Dendritic cell treated with granulocyte-macrophage colony-stimulating factor and Interleukin-4, amounts not matched to agents 40 ng/mL and 50 ng/mL, for 4 days (primary cell): ENCODE measurements around the gene CLCN4.

ENCODE experiments used
- H3K27ac Mint-ChIP-seq: one replicate; pipeline ENCODE4 v1.8.0; 2022; ENCODE audit warnings: mild to moderate bottlenecking, mixed read lengths
- H3K27me3 Mint-ChIP-seq: one replicate; pipeline ENCODE4 v1.8.0; 2022; ENCODE audit warnings: mild to moderate bottlenecking, mixed read lengths
- H3K36me3 Mint-ChIP-seq: one replicate; pipeline ENCODE4 v1.8.0; 2022; ENCODE audit warnings: low read depth, mixed read lengths
- H3K4me1 Mint-ChIP-seq: one replicate; pipeline ENCODE4 v1.8.0; 2022; ENCODE audit warnings: low read depth, mixed read lengths
- H3K4me3 Mint-ChIP-seq: one replicate; pipeline ENCODE4 v1.8.0; 2022; ENCODE audit warnings: mild to moderate bottlenecking, moderate library complexity, mixed read lengths
- H3K9me3 Mint-ChIP-seq: one replicate; pipeline ENCODE4 v1.8.0; 2022; ENCODE audit warnings: mixed read lengths
- intact Hi-C: fragments of 100-400 bp; cut with micrococcal nuclease; formaldehyde crosslinking; loops from one replicate; pipeline ENCODE4 v1.15.0; 2022

The CLCN4 gene

GRCh38 chrX:10233173-10233572, 76.4 kb downstream of the CLCN4 start:
- no peak overlapping the region for H3K4me3 Mint-ChIP-seq
- peaks cover 29% of the 10 kb centered on the region for H3K36me3 Mint-ChIP-seq
- H3K4me1 Mint-ChIP-seq: no peaks in the 10 kb centered on the region
- intact Hi-C loops: no loop called here
- H3K27ac Mint-ChIP-seq: no peak overlapping the region
- no peaks in the 10 kb centered on the region for H3K9me3 Mint-ChIP-seq
- H3K27me3 Mint-ChIP-seq: no peaks in the 10 kb centered on the region

- H3K4me1 Mint-ChIP-seq: no peaks in the 10 kb centered on the region
- H3K27ac Mint-ChIP-seq: no peak overlapping the region
- peaks cover 29% of the 10 kb centered on the region for H3K36me3 Mint-ChIP-seq
- H3K9me3 Mint-ChIP-seq: no peaks in the 10 kb centered on the region
- no peak overlapping the region for H3K4me3 Mint-ChIP-seq
- no peaks in the 10 kb centered on the region for H3K27me3 Mint-ChIP-seq
- intact Hi-C loops: no loop called here
These were observed 76.9 kb downstream of the CLCN4 start for GRCh38 chrX:10233696-10234095.

- H3K9me3 Mint-ChIP-seq: no peaks in the 10 kb centered on the region
- H3K27ac Mint-ChIP-seq: no peak overlapping the region
- H3K4me3 Mint-ChIP-seq: no peak overlapping the region
- peaks cover 27% of the 10 kb centered on the region for H3K36me3 Mint-ChIP-seq
- no peaks in the 10 kb centered on the region for H3K4me1 Mint-ChIP-seq
- intact Hi-C loops: no loop called here
- H3K27me3 Mint-ChIP-seq: no peaks in the 10 kb centered on the region
These were observed 79.1 kb downstream of the CLCN4 start for GRCh38 chrX:10235851-10236250.

- intact Hi-C loops: no loop called here
- Mint-ChIP-seq H3K9me3 (no peaks in the 10 kb centered on the region), H3K4me3 (no peak overlapping the region), H3K27ac (no peak overlapping the region), H3K36me3 (peaks cover 24% of the 10 kb centered on the region), H3K4me1 (no peaks in the 10 kb centered on the region), H3K27me3 (no peaks in the 10 kb centered on the region)
These were observed 80.5 kb downstream of the CLCN4 start for GRCh38 chrX:10237241-10237640.

- Mint-ChIP-seq H3K4me1 (no peaks in the 10 kb centered on the region), H3K27ac (no peak overlapping the region), H3K4me3 (no peak overlapping the region), H3K9me3 (no peaks in the 10 kb centered on the region), H3K27me3 (no peaks in the 10 kb centered on the region), H3K36me3 (peaks cover 11% of the 10 kb centered on the region)
- intact Hi-C loops: no loop called here
These were observed 82.9 kb downstream of the CLCN4 start for GRCh38 chrX:10239611-10240064.

- intact Hi-C loops: no loop called here
- no peaks in the 10 kb centered on the region for H3K9me3 Mint-ChIP-seq
- no peaks in the 10 kb centered on the region for H3K27me3 Mint-ChIP-seq
- no peak overlapping the region for H3K4me3 Mint-ChIP-seq
- no peak overlapping the region for H3K27ac Mint-ChIP-seq
- H3K4me1 Mint-ChIP-seq: no peaks in the 10 kb centered on the region
- H3K36me3 Mint-ChIP-seq: no peaks in the 10 kb centered on the region
These were observed 84.1 kb downstream of the CLCN4 start for GRCh38 chrX:10240918-10241317.

- Mint-ChIP-seq H3K9me3 (no peaks in the 10 kb centered on the region), H3K4me1 (no peaks in the 10 kb centered on the region), H3K4me3 (no peak overlapping the region), H3K27ac (no peak overlapping the region), H3K36me3 (no peaks in the 10 kb centered on the region), H3K27me3 (no peaks in the 10 kb centered on the region)
- intact Hi-C loops: no loop called here
These were observed 85.3 kb downstream of the CLCN4 start for GRCh38 chrX:10242026-10242425.

GRCh38 chrX:10243106-10243505, 86.3 kb downstream of the CLCN4 start:
- H3K36me3 Mint-ChIP-seq: no peaks in the 10 kb centered on the region
- intact Hi-C loops: no loop called here
- H3K9me3 Mint-ChIP-seq: no peaks in the 10 kb centered on the region
- H3K4me1 Mint-ChIP-seq: no peaks in the 10 kb centered on the region
- H3K27ac Mint-ChIP-seq: no peak overlapping the region
- H3K27me3 Mint-ChIP-seq: no peaks in the 10 kb centered on the region
- H3K4me3 Mint-ChIP-seq: no peak overlapping the region

GRCh38 chrX:10244915-10245622, 88.3 kb downstream of the CLCN4 start:
- no peak overlapping the region for H3K4me3 Mint-ChIP-seq
- no peaks in the 10 kb centered on the region for H3K4me1 Mint-ChIP-seq
- H3K27me3 Mint-ChIP-seq: no peaks in the 10 kb centered on the region
- no peaks in the 10 kb centered on the region for H3K36me3 Mint-ChIP-seq
- H3K27ac Mint-ChIP-seq: no peak overlapping the region
- no peaks in the 10 kb centered on the region for H3K9me3 Mint-ChIP-seq
- intact Hi-C loops: no loop called here

GRCh38 chrX:10245886-10246285, 89.1 kb downstream of the CLCN4 start:
- Mint-ChIP-seq H3K4me3 (no peak overlapping the region), H3K27me3 (no peaks in the 10 kb centered on the region), H3K9me3 (no peaks in the 10 kb centered on the region), H3K36me3 (no peaks in the 10 kb centered on the region), H3K4me1 (no peaks in the 10 kb centered on the region), H3K27ac (no peak overlapping the region)
- intact Hi-C loops: no loop called here

GRCh38 chrX:10246297-10246696, 89.5 kb downstream of the CLCN4 start:
- intact Hi-C loops: no loop called here
- H3K27me3 Mint-ChIP-seq: no peaks in the 10 kb centered on the region
- H3K9me3 Mint-ChIP-seq: no peaks in the 10 kb centered on the region
- H3K27ac Mint-ChIP-seq: no peak overlapping the region
- H3K4me3 Mint-ChIP-seq: no peak overlapping the region
- H3K4me1 Mint-ChIP-seq: no peaks in the 10 kb centered on the region
- no peaks in the 10 kb centered on the region for H3K36me3 Mint-ChIP-seq

GRCh38 chrX:10246846-10247245, 90.1 kb downstream of the CLCN4 start:
- Mint-ChIP-seq H3K36me3 (no peaks in the 10 kb centered on the region), H3K4me1 (no peaks in the 10 kb centered on the region), H3K27me3 (no peaks in the 10 kb centered on the region), H3K27ac (no peak overlapping the region), H3K4me3 (no peak overlapping the region), H3K9me3 (no peaks in the 10 kb centered on the region)
- intact Hi-C loops: no loop called here

- Mint-ChIP-seq H3K27ac (no peak overlapping the region), H3K4me1 (no peaks in the 10 kb centered on the region), H3K9me3 (no peaks in the 10 kb centered on the region), H3K36me3 (no peaks in the 10 kb centered on the region), H3K27me3 (no peaks in the 10 kb centered on the region), H3K4me3 (no peak overlapping the region)
- intact Hi-C loops: no loop called here
These were observed 98.0 kb downstream of the CLCN4 start for GRCh38 chrX:10254739-10255138.

- Mint-ChIP-seq H3K27me3 (no peaks in the 10 kb centered on the region), H3K4me3 (no peak overlapping the region), H3K4me1 (no peaks in the 10 kb centered on the region), H3K36me3 (no peaks in the 10 kb centered on the region), H3K27ac (no peak overlapping the region), H3K9me3 (no peaks in the 10 kb centered on the region)
- intact Hi-C loops: no loop called here
These were observed 102.9 kb downstream of the CLCN4 start for GRCh38 chrX:10259716-10260115.

GRCh38 chrX:10265775-10266174, 109.0 kb downstream of the CLCN4 start:
- H3K4me1 Mint-ChIP-seq: no peaks in the 10 kb centered on the region
- intact Hi-C loops: no loop called here
- no peaks in the 10 kb centered on the region for H3K9me3 Mint-ChIP-seq
- H3K27ac Mint-ChIP-seq: no peak overlapping the region
- H3K36me3 Mint-ChIP-seq: no peaks in the 10 kb centered on the region
- no peak overlapping the region for H3K4me3 Mint-ChIP-seq
- no peaks in the 10 kb centered on the region for H3K27me3 Mint-ChIP-seq
